Left renal pelvis (tissue), 4 donors: ENCODE data around the gene PTPN6. TPM values are rescaled to one million over a fixed set of nuclear protein-coding genes. Genes with fewer than 3 reads are reported as not detected.

Experiments used
- DNase-seq, 4 donors: peaks; one replicate each; pipeline ENCODE4 v3.0.0-alpha.2; 2013; ENCODE audit warnings: low read depth in 4 of 4, low spot score in 3 of 4
- polyA plus RNA-seq, 4 donors: library from polyadenylated mRNA; unstranded; fragments of 120-200 nt; gene quantifications; one replicate each; pipeline ENCODE4 v1.2.1, GENCODE V29; 2013; ENCODE audit not compliant: insufficient read length in 4 of 4

PTPN6 gene
- polyA plus RNA-seq, 4 donors = 10.3 to 26.7 (median 18.8) TPM

DNA sequence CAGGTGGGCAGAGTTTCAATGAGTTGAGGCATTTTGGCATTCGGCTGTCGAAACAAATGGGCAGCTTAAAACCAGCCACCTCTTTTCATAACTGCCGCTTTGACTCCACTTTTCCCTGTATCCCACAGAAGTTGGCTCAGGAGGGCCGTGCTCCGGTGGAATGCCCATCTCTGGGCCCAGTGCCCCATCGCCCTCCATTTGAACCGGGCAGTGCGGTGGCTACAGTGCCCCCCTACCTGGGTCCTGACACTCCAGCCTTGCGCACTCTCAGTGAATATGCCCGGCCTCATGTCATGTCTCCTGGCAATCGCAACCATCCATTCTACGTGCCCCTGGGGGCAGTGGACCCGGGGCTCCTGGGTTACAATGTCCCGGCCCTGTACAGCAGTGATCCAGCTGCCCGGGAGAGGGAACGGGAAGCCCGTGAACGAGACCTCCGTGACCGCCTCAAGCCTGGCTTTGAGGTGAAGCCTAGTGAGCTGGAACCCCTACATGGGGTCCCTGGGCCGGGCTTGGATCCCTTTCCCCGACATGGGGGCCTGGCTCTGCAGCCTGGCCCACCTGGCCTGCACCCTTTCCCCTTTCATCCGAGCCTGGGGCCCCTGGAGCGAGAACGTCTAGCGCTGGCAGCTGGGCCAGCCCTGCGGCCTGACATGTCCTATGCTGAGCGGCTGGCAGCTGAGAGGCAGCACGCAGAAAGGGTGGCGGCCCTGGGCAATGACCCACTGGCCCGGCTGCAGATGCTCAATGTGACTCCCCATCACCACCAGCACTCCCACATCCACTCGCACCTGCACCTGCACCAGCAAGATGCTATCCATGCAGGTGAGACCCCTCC is 12.6 kb upstream of the PTPN6 start:
- DNase-seq = no peak

DNA sequence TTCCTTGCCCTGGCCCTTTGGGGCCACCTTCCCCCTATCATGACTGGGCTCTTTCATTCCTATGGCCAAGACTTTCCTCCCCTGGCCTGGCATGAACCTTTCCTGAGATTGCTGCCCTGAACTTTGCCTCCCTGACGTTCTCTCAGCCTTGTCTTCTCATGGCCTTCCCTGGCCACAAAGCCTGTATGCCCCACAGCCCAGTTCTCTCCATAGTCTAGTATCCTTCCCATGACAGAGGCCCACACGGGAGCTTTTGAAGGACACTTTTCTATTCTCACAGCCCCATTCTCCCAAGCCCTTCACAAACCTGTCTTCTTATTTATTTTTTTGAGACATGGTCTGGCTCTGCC is 12.0 kb upstream of the PTPN6 start:
- no peak for DNase-seq

DNA sequence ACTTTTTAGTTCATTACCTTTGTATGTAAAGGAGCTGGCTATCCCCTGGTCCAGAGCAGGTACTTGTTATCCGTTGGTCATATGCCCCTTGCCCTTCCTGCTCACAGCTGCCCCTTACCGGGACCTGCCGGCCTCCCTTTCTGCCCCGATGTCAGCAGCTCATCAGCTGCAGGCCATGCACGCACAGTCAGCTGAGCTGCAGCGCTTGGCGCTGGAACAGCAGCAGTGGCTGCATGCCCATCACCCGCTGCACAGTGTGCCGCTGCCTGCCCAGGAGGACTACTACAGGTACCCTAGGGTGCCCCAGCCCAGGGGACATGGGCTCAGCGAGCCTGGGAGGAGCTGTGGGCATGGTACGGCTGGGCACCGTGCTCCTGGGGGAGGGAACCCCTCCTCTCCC is 9.9 kb upstream of the PTPN6 start:
- DNase-seq = no peak

DNA sequence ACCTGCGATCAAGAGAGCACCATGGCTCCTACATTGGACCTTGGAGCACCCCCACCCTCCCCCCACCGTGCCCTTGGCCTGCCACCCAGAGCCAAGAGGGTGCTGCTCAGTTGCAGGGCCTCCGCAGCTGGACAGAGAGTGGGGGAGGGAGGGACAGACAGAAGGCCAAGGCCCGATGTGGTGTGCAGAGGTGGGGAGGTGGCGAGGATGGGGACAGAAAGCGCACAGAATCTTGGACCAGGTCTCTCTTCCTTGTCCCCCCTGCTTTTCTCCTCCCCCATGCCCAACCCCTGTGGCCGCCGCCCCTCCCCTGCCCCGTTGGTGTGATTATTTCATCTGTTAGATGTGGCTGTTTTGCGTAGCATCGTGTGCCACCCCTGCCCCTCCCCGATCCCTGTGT is 9.4 kb upstream of the PTPN6 start:
- DNase-seq = no peak

DNA sequence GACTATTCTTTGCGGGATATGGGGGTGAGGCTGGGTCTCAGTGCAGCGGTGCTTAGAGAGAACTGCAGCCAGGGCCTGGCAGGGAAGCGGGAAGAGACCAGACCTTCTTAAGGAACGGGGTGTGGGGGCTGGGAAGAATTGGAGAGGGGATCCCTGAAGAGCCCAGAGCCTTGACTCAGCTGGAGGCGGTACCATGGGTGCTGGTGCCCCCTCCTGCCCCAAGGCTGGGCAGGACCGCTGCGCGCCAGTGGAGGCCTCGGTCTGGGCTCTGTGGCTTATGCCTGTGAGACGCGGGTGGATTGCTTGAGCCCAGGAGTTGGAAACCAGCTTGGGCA is 8.9 kb upstream of the PTPN6 start:
- no peak for DNase-seq

DNA sequence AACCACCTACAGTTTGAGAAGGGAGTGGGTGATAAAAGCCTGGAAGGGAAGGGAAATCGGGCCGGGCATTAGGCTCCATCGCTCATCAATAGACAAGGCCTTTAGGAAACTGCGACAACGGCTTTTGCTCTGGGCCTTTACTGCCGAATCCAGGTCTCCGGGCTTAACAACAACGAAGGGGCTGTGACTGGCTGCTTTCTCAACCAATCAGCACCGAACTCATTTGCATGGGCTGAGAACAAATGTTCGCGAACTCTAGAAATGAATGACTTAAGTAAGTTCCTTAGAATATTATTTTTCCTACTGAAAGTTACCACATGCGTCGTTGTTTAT is 7.8 kb upstream of the PTPN6 start:
- DNase-seq = peak in 3 of 4 donors; percentile 82 to 88 (median 86)

DNA sequence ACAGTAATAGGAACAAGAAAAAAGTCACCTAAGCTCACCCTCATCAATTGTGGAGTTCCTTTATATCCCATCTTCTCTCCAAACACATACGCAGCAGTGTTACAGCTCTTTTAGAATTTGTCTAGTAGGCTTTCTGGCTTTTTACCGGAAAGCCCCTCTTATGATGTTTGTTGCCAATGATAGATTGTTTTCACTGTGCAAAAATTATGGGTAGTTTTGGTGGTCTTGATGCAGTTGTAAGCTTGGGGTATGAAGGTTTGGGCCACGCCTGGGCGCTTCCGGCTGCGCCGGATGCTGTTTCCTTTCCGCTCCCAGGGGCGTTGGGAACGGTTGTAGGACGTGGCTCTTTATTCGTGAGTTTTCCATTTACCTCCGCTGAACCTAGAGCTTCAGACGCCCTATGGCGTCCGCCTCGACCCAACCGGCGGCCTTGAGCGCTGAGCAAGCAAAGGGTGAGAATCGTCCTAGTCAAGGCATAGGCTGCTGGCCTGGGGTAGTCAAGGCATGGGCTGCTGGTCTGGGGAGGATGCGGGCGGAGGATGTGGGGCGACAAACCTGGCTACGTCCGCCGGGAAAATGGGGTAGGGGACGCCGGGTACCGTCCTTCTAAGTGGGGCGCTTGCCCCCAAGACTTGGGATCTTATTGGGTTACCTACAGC is 7.3 kb upstream of the PTPN6 start, which contains the start of the genes C12orf57 and RNU7-1:
C12orf57 (plus strand) TSS at position 301 of the 659 bp plus-strand sequence; CDS start at position 401, 100 bp downstream.
RNU7-1 (plus strand) TSS at position 95 of the 659 bp plus-strand sequence.
- peak; percentile 78 to 84 (median 81) for DNase-seq

DNA sequence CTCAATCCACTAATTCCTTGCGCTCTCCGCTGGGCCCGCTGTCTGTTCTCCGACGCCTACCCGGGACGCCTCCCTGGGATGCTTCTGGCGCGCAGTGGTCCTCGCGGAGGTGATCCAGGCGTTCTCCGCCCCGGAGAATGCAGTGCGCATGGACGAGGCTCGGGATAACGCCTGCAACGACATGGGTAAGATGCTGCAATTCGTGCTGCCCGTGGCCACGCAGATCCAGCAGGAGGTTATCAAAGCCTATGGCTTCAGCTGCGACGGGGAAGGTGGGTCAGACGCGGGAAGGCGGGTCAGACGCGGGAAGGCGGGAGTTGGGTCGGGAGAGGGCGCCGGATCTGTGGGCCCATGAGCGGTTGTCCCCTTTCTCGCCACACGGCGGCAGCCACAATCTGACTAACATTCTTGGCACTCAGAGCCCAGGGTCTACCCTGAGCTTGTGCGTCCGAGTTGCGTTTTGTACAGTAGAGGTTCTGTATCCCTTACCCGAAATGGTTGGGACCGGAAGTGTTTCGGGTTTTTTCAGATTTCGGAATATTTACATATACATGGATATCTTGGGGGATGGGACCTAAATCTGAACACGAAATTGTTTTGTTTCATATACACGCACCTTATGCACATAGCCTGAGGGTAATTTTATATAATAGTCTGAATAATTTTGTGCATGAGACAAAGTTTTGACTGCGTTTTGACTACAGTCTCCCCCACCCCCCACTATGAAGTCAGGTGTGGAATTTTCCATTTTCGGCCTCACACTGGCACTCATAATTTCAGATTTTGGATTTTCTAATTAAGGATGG is 6.6 kb upstream of the PTPN6 start:
- DNase-seq = peak; percentile 79 to 85 (median 82)

DNA sequence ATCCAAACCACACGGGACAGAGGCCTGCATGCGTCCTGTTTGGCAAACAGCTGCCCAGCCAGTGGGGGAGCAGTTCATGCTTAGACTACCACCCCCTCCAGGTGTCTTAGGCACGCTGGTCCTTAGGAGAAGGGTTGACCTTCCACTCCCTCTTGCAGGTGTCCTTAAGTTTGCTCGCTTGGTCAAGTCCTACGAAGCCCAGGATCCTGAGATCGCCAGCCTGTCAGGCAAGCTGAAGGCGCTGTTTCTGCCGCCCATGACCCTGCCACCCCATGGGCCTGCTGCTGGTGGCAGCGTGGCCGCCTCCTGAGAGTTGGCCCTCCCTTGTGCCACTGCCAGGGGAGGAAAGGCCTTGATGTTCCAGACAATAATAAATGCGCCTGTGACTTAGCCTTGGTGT is 5.5 kb upstream of the PTPN6 start:
- DNase-seq = no peak

DNA sequence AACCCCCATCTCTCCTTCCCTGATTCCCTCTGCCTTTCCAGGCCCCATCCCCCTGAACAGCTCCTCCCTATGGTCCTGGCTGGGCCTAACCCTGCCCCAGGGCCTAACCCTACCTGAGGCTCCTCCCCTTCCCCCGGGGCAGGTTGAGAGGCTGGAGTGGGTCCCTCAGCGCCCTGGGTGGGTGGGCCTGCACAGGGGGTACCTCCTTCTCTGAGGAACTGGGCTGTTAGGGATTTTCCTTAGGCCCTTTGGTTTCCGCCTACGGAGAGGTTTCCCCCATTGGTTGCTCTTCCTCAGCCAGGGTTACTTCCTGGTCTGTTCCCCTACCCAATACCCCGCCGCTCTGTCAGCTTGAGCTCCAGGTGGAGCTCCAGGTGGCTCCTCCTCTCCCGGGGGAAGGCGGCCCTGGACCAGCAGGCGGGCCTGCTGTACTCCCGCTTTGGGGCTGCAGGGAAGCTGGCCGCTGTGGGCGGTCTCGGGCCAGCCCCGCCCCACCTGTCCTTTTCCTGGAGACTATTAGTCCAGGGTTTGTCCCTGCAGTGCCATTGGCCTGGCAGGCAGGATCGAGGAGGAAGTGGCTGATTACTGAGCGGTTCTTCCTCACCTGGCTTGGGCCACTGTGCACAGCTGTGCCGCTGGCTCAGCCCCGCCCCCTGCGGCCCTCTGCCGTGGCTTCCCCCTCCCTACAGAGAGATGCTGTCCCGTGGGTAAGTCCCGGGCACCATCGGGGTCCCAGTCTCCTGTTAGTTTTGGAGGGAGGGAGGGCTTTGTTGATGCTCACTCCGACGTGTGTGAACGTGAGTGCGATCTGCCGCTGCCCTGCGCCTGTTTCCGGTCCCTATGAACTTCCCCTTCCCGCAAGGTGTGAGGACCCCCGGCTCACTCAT is 4.9 kb upstream of the PTPN6 start:
- peak in 1 of 4 donors; percentile 78 for DNase-seq

DNA sequence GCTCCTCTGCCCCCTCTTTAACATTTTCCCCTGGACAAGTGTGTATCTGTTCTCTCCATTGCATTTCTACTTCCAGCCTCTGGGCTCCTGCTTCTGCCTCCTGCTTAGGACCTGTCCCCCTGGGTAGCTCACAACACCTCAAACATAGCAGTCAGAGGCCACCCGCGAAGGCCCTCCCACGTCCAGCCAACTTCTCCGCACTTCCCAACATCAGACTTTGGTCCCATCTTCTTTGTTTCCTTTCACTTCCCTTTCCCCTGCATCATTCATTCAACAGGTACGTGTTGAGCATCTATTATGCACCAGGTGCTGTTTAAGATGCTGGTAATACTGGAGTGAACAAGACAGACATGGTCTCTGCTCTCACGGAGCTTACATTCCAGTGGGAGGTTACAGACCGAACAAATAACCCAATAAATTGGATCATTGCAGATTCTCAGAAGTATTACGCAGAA is 4.2 kb upstream of the PTPN6 start:
- no peak for DNase-seq

DNA sequence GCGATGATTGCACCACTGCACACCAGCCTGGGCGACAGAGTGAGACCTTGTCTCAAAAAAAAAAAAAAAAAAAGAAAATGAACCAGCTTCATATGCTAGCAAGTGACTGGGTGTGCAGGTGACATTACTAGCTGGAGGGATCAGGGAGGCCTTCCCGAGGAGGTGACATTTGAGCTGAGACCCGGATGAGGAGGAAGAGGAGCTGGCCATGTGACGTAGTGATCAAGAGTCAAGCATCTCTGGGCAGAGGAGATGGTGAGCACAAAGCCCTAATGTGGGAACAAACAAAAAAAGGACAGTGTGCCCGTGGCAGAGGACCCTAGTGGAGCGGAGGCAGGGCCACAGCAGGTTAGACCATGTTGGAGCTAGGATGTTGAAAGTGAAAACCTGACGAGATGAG is 3.5 kb upstream of the PTPN6 start:
- no peak for DNase-seq

DNA sequence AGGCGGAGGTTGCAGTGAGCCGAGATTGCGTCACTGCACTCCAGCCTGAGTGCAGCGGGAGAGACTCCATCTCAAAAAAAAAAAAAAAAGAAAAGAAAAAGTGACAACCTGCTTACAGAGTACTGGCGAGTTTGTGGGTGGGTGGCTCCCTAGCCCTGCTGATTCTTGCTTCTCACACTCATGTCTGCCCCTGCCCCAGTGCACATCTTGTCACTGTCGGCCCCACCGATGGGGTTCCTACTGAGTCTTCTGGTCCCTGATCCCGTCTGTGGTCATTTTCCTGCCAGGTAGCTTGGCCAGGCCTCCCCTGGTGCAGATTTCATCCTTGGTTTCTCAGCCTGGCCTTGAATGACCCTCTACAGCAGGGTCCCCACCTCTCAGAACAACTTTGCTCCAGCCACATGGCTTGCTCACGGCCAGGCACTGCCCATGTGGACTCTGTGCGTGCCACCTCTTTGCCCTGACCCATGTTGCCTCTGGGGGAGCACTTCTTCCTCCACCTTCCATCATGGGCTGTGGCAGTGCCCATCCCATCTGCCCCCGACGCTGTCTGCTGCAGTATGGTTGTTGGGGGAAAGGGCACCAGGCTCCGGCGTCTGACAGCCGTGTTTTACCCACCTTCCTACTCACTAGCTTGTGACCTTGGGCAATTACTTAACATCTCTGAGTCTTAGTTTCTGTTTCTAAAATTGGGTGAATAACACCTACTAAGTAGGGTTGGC is 2.1 kb upstream of the PTPN6 start:
- no peak for DNase-seq

DNA sequence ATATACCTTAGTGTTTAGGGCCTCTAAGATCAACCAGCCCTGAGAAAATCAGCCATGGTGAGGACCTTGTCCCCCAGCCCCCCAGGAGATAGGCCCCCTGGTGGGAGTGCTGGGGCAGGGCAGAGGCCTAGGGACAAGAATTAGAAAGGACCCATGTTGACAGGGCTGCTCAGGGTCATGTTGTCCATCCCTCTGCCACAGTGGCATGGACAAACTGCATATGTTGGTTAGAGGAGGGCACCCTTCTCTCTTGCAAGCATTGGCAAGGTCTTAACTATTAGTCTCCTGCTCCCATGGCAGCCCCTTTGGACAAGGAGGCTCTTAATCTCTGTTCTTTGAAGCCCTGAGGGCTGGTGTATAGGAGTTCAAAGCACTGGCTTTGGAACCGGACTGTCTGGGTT is 755 bp upstream of the PTPN6 start:
- DNase-seq = no peak

DNA sequence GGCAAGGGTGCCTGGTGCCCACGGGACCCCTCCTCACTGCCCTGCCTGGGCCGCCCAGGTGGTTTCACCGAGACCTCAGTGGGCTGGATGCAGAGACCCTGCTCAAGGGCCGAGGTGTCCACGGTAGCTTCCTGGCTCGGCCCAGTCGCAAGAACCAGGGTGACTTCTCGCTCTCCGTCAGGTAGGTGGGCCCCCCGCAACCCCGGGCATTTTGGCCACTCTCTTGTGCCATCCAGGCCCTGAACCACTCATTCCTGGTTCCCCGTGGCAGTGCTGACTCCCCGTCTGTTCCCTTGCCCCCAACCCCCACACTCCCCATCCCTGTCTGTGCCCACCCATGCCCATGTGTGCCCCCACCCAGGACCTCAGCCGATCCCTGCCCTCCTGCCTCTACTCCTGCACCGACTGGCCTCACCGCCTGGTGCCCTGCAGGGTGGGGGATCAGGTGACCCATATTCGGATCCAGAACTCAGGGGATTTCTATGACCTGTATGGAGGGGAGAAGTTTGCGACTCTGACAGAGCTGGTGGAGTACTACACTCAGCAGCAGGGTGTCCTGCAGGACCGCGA is 480 bp downstream of the PTPN6 start:
- DNase-seq = no peak

DNA sequence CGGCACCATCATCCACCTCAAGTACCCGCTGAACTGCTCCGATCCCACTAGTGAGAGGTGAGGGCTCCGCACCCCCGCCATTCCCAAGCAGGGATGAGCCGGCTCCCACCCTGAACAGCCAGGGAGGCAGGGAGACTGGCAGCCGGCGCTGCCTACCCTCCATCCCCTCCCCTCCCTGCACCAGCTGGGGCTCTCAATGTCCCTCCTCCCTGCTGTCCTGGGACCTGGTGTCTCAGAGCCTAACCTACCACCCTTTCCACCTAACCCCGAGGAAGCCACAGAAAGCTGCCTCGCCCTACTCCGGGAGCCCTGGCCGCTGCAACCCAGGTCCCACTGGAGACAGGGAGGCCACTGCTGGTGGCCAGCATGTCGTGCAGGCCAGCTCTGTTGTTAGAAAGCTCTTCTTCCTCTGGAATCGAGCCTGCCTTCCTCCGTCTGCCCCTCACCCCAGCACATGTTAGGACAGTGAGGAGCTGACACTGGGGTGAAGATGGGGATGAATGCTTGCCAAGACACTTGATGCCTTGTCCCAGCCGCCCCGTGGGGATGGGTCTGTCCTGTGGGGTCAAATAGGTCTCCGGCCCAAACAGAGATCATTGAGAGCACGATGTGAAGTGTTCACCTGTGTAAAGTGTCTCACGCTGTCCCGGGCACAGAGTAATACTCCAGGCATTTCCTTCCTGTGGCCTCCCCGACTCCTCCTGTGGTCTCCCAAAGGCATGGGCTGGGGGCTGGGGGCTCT is 1.1 kb downstream of the PTPN6 start:
- DNase-seq = no peak

DNA sequence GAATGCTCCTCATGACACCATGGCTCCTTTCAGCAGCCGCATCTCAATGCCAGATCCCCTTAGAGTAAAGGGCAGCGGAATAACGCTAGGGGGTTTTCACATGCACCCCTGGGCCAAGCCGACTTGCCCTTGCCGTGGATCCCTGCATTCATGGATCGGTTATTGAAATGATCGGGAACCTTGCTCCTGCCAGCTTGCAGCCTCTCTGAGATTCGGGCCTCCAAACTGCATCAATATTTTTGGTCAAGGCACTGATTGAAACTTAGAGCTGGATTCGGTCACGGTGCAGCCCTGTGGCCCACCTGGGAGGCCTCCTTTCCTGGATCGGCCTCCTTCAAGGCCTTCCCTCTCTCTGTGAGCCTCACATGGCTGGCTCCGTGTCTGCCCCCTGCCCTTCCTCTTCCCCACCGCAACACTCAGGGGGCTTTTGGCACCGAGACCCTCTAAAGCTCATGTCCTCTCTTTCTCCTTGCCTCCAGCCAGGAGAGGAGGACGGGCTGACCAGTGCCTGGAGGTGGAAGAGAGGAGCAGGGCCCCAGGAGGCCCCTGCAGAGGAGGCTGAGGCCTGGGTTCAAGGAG is 1.8 kb downstream of the PTPN6 start:
- no peak for DNase-seq
